HG03135 (cell line): Measurements from ENCODE around the gene FHL5.
"Not testable (repeated sequence)": the region's sequence is repeated elsewhere in the genome, so short reads cannot be mapped to it uniquely, and the experiment has no call there.

Experiments
- ATAC-seq: cut with Tn5 transposase; IDR thresholded peaks from one replicate; pipeline ENCODE4 v1.9.1; 2021; ENCODE audit warnings: mild to moderate bottlenecking, moderate library complexity; ENCODE audit not compliant: unreplicated experiment

FHL5 gene

DNA sequence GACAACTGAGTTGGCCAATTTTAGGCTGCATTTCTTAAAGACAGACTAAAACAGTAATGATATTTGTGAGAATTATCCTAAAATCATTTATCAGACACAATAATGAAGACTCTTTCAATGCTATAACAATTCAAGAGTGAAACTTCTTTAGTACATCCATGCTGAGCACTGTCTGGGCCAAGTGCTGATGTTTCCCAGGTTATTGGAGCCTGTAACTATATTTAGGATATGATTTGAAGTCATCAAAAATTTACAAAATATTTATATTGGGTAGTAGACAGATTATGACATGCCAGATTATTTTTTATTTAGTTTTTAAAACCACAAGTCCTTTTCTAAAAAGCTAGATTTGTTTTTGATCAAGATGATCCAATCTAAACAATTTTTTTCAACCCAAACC lies 45.1 kb downstream of the FHL5 start:
- ATAC-seq: no peak

GRCh38 chr6:96610019-96610418 lies 47.1 kb downstream of the FHL5 start:
- peak; percentile 52 for ATAC-seq

GRCh38 chr6:96611342-96611991 lies 48.5 kb downstream of the FHL5 start:
- ATAC-seq: peak; percentile 76

DNA sequence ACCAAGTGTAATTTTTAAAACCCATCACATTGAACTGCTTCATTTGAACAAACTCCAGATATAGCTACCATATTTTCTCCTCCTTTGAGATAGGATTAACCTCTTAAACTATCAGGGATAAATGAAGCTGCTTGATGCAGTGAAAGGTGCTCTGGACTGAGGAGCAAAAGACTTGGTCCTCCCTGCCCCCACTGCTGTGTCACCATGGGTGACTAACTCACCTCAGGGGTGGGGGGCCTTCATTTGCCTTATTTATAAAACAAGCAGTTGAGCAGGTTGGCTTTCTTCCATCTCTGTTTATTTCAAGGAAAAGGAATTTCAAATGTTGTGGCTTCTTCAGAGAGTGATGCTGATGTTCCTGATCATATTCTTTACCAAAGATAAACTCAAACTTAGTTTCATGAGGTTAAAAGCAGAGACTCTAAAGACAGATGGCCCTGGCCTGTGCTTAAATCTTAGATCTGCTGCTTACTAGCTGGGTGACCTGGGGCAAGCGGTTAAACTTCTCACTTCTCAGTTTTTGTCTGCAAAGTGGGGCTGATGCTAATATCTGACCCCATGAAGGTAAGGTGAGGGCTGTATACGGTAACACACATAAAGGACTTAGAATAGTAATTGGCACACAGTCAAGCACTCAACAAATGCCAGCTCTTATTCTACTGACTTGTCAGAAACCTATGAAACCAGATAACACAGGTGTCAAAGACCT lies 50.5 kb downstream of the FHL5 start:
- no peak for ATAC-seq

DNA sequence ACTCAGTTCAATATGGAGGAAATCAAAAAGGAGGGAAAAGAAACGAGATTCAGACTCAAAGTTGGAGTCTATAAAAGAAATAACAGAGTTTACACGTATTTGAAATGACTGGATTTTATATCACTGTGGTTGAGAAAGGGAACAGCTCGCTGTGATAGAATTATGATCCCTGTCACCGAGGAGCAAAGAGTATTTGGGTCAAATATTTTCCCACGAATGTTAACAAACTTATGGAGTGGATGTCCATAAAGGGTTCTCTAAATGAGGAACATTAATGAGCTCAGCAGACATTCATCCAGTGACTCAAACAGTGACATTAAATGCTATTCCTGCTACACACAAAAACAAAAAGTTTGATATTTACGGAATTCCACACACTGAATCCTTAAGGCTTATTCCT lies 57.9 kb downstream of the FHL5 start:
- no peak for ATAC-seq

DNA sequence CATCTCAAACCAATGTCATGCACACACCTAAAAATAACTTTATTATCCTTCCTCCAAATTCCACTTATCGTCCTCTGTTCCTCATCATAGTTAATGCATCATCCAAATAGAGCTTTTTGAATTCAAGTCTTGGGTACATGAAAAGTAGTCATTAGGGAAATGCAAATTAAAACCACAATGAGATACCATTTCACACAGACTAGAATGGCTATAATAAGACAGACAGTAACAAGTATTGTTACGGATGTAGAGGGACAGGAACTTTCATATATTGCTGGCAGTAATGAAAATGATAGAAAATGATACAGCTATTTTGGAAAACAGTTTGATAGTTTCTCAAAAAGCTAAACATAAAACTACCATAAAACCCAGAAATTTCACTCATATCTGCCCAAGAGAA lies 59.1 kb downstream of the FHL5 start:
- no peak for ATAC-seq

- ATAC-seq: no peak
Observed at GRCh38 chr6:96624957-96625356, 62.0 kb downstream of the FHL5 start.

DNA sequence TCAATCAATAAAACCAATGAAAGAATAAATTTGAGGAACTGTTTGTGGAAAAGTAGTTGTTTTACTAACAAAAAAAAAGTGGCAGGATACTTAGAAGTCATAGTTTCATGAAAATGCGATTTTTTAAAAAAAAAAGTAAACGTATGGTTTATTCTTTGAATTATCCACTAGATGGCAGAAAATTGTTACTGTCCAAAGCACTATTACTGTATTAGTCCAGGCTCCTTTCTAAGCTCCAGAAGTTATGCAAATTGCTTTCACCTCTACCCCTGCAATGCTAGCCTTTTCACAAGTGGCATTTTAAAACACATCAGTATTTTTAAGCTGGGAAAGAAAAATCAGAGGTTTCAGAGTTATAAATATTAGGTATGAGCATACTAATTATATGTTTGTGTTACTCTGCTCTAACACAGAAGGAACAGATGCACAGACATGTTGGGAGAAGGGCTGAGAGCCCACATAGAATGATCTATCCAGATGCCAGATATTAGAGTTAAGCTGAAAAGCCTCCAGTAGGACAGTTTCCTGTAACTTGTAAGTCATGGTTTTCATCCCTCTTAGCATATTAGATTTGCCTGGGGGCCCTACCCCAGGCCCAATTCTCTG lies 63.9 kb downstream of the FHL5 start:
- ATAC-seq: peak; percentile 93

DNA sequence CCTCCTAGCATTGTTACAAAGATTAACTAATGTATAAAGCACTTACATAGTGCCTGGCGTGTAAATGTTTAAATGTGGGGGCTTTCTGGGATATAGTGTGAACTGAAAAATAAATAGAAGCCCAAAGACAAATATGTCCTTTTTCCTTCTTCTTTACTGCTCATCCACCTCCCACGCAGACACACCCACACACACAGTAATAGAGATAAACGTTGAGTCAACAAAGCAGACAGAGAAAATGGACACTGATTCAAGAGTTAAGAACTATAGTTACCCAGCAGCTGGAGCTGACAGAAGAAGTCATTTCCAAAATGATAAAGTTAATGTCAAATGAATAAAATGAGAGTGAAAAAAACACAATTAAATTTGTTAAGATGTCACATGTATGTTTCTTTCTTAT lies 68.3 kb downstream of the FHL5 start:
- ATAC-seq: no peak

DNA sequence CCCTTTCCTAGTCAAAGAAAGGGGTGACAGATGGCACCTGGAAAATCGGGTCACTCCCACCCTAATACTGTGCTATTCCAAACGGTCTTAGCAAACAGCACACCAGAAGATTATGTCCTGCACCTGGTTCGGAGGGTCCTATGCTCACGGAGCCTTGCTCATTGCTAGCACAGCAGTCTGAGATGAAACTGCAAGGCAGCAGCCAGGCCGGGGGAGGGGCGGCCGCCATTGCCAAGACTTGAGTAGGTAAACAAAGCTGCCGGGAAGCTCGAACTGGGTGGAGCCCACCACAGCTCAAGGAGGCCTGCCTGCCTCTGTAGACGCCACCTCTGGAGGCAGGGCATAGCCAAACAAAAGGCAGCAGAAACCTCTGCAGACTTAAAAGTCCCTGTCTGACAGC lies 75.1 kb downstream of the FHL5 start:
- ATAC-seq: not testable (repeated sequence)

- no peak for ATAC-seq
Observed at GRCh38 chr6:96645106-96645505, 82.2 kb downstream of the FHL5 start.

- no peak for ATAC-seq
Observed at GRCh38 chr6:96649926-96650325, 87.0 kb downstream of the FHL5 start.

GRCh38 chr6:96651816-96652215 lies 88.9 kb downstream of the FHL5 start:
- no peak for ATAC-seq

DNA sequence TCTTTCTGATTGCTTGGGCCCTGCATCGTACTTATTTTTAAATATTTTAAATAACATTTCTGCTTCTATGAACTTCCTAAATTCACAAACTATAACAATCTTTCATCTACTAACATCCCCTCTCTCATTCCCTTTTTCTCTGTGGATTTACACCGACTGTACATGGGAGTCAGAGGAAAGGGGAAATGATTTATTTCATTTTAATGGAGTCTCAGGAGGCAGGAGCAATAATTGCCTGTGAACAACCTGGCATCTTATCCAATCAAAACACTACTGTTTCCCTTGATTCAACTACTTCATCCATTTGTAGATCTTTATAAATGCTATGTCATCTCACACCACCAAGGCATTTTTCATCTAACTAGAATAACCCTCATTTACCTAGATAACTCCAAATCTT lies 89.6 kb downstream of the FHL5 start:
- no peak for ATAC-seq

- ATAC-seq: no peak
Observed at GRCh38 chr6:96653181-96653580, 90.3 kb downstream of the FHL5 start.

- ATAC-seq: no peak
Observed at GRCh38 chr6:96656567-96656966, 93.6 kb downstream of the FHL5 start.

DNA sequence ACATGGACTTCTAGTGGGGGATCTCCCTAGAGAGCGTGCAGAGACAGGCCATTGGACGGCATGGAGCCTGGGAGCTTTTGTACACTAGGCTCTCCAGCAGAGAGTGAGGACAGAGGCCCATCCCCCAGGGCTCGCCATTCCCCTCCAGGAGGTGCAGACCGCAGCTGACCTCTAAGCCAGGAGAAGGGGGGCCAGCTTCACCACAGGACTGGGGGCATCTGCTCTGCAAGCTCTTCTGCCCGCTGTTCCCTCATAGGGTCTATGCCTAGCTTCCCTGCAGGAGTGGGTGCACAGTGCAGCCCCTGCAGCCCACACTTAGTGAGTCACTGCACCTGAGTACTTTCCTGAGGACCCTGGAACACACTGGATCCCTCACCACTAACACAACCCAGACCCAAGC lies 94.4 kb downstream of the FHL5 start:
- no peak for ATAC-seq

DNA sequence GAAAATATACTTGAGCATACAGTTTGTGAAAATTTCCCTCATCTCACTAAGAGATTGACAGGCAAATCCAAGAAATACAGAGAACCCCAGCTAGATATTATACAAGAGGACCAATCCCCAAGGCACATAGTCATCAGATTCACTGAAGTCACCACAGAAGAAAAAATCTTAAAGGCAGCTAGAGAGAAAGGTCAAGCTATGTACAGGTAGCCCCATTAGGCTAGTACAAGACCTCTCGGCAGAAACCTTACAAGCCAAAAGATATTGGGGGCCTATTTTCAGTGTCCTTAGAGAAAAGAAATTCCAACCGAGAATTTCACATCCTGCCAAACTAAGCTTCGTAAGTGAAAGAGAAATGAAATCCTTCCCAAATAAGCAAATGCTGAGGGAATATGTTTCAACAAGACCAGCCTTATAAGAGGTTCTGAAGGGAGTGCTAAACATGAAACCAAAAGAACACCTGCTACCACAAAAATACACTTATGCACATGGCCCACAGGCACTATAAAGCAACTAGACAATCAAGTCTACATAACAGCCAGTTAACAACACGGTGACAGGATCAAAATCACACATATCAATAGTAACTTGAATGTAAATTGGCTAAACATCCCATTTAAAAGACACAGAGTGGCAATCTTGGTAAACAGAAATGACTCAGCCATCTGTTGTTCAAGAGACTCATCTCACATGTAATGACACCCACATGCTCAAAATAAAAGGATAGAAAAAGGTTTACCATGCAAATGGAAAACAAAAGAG lies 96.3 kb downstream of the FHL5 start:
- ATAC-seq: no peak
